H1 (cell line): ENCODE data around the gene BCAS4. TPM values are rescaled to one million over a fixed set of nuclear protein-coding genes. Genes with fewer than 3 reads are reported as not detected.

Experiments
- HDAC2 ChIP-seq, 2 experiments: fragments of 300-600 bp in 1 of 2; sonication (generic) in 1 of 2; IDR thresholded peaks; 2 replicates each; pipeline ENCODE4 v1.6.1; 2011 to 2012; ENCODE audit warnings: low read depth in 2 of 2, low read length in 2 of 2, mild to moderate bottlenecking in 2 of 2, moderate library complexity in 2 of 2, borderline replicate concordance in 1 of 2, inconsistent platforms in 1 of 2
- JUN ChIP-seq: IDR thresholded peaks from 2 replicates; pipeline ENCODE4 v1.6.1; 2011; ENCODE audit warnings: low read depth, mild to moderate bottlenecking, improper control_type of control experiment, low read length
- PHF8 ChIP-seq: fragments of 200-600 bp; sonication (generic); conservative IDR thresholded peaks from 2 replicates; pipeline ENCODE4 v1.7.1; 2012; ENCODE audit warnings: low read depth, mild to moderate bottlenecking, inconsistent platforms, low read length, moderate library complexity
- RXRA ChIP-seq: IDR thresholded peaks from 2 replicates; pipeline ENCODE4 v1.6.1; 2011; ENCODE audit warnings: low read depth, mild to moderate bottlenecking, low read length, moderate library complexity; ENCODE audit not compliant: insufficient read depth
- SP4 ChIP-seq: IDR thresholded peaks from 2 replicates; pipeline ENCODE4 v1.6.1; 2012; ENCODE audit warnings: low read length, inconsistent platforms
- USF2 ChIP-seq: IDR thresholded peaks from 2 replicates; pipeline ENCODE4 v1.6.1; 2011; ENCODE audit warnings: low read length, improper control_type of control experiment
- polyA plus RNA-seq, 7 experiments: library from polyadenylated mRNA; depleted of rRNA in 3 of 7; stranded (reverse) in 5 of 7; unstranded in 2 of 7; fragments of >200 nt in 5 of 7; fragments of 200-250 nt in 2 of 7; gene quantifications; 1 replicate in 5 of 7; 2 replicates in 1 of 7; 4 replicates in 1 of 7; pipeline versions ENCODE4 v1.2.1 to v1.2.3, GENCODE V29; 2011 to 2013; ENCODE audit warnings: missing spikeins in 2 of 7, mixed read lengths in 2 of 7
- total RNA-seq: library from RNA; stranded (reverse); fragmentation: NEBNext Ultra II Directional; extraction: Animal tissue kit (Norgen Biotek cat#: 25700); gene quantifications from 2 replicates; pipeline ENCODE4 v1.2.1, GENCODE V29; 2021

The BCAS4 gene
- total and polyA plus RNA-seq, 2 of the 8 experiments (the other 6 are each of a cell fraction or from before 2014, with no cell fraction given): 21.2 to 23.6 TPM

GRCh38 chr20:50842821-50843220 is 48.0 kb downstream of the BCAS4 start (continued):
- TF ChIP-seq JUN (no peak), PHF8 (no peak), HDAC2 (IDR thresholded peaks at IDR 0.05; ENCODE audit: borderline replicate concordance in 1 of 2, low read depth in 2 of 2, low read length in 2 of 2) (no peak), RXRA (no peak), SP4 (no peak), USF2 (no peak)
